DOHH2 (cell line): ENCODE measurements around the gene TSPO.

Source experiments
- CTCF ChIP-seq: fragments of 200-600 bp; sonication (generic); IDR thresholded peaks from one replicate; pipeline ENCODE4 v1.5.1; 2014; ENCODE audit warnings: antibody characterized with exemption, mild to moderate bottlenecking, low read depth, low read length; ENCODE audit not compliant: poor library complexity, severe bottlenecking
- EZH2phosphoT487 ChIP-seq: fragments of 200-600 bp; sonication (generic); IDR thresholded peaks from 2 replicates; pipeline ENCODE4 v1.6.1; 2017; ENCODE audit warnings: borderline replicate concordance, mild to moderate bottlenecking, antibody characterized with exemption, low read length, moderate library complexity, mixed read lengths

GRCh38 chr22:43116932-43117331 lies 34.4 kb upstream of the TSPO start:
- TF ChIP-seq CTCF (no peak), EZH2phosphoT487 (no peak)
